Activated naive CD8-positive, alpha-beta T cell (primary cell): ENCODE data around the gene SCD5.
"Not testable (repeated sequence)": the region's sequence is repeated elsewhere in the genome, so short reads cannot be mapped to it uniquely, and the experiment has no call there.

Source experiments
- H3K27ac Mint-ChIP-seq: one replicate; pipeline ENCODE4 v1.8.0; 2021; ENCODE audit warnings: mixed read lengths
- H3K27me3 Mint-ChIP-seq: one replicate; pipeline ENCODE4 v1.8.0; 2021; ENCODE audit warnings: mixed read lengths
- H3K36me3 Mint-ChIP-seq: one replicate; pipeline ENCODE4 v1.8.0; 2021; ENCODE audit warnings: mixed read lengths
- H3K4me1 Mint-ChIP-seq: one replicate; pipeline ENCODE4 v1.8.0; 2021; ENCODE audit warnings: low read depth, mixed read lengths
- H3K4me3 Mint-ChIP-seq: one replicate; pipeline ENCODE4 v1.8.0; 2021; ENCODE audit warnings: mild to moderate bottlenecking, mixed read lengths
- H3K9me3 Mint-ChIP-seq: one replicate; pipeline ENCODE4 v1.8.0; 2021; ENCODE audit warnings: low read depth, mixed read lengths

SCD5 gene

GRCh38 chr4:82798168-82799005, at the start of gene SCD5:
Gene SCD5, minus strand, starts transcription at chr4:82798796. Its CDS starts 259 bp downstream, at chr4:82798537.
- peak within 1 kb of the TSS; percentile 85 for H3K4me3 Mint-ChIP-seq
- H3K36me3 Mint-ChIP-seq, result no peaks in the 10 kb centered on the region
- H3K4me1 Mint-ChIP-seq, result peaks cover 19% of the 10 kb centered on the region
- peaks cover 11% of the 10 kb centered on the region for H3K27me3 Mint-ChIP-seq
- H3K27ac Mint-ChIP-seq, result no peak within 1 kb of the TSS
- no peaks in the 10 kb centered on the region for H3K9me3 Mint-ChIP-seq

GRCh38 chr4:82842593-82842992, 44.0 kb upstream of the SCD5 start:
- H3K4me3 Mint-ChIP-seq, result no peak overlapping the region
- no peaks in the 10 kb centered on the region for H3K27me3 Mint-ChIP-seq
- H3K4me1 Mint-ChIP-seq, result peaks cover 3% of the 10 kb centered on the region
- H3K27ac Mint-ChIP-seq, result peak overlapping the region; percentile 16
- no peaks in the 10 kb centered on the region for H3K9me3 Mint-ChIP-seq
- H3K36me3 Mint-ChIP-seq, result peaks cover 21% of the 10 kb centered on the region

- Mint-ChIP-seq H3K4me3 (no peak overlapping the region), H3K27ac (no peak overlapping the region), H3K4me1 (no peaks in the 10 kb centered on the region), H3K27me3 (no peaks in the 10 kb centered on the region), H3K36me3 (peaks cover 14% of the 10 kb centered on the region), H3K9me3 (no peaks in the 10 kb centered on the region)
These were observed 41.0 kb upstream of the SCD5 start for GRCh38 chr4:82839624-82840023.

GRCh38 chr4:82833696-82834313, 35.2 kb upstream of the SCD5 start:
- H3K4me1 Mint-ChIP-seq, result no peaks in the 10 kb centered on the region
- no peaks in the 10 kb centered on the region for H3K9me3 Mint-ChIP-seq
- H3K27ac Mint-ChIP-seq, result no peak overlapping the region
- no peaks in the 10 kb centered on the region for H3K27me3 Mint-ChIP-seq
- peaks cover 20% of the 10 kb centered on the region for H3K36me3 Mint-ChIP-seq
- no peak overlapping the region for H3K4me3 Mint-ChIP-seq

GRCh38 chr4:82833060-82833459, 34.5 kb upstream of the SCD5 start:
- not testable (repeated sequence) for H3K27me3 Mint-ChIP-seq, H3K9me3 Mint-ChIP-seq, H3K27ac Mint-ChIP-seq, H3K4me1 Mint-ChIP-seq, H3K4me3 Mint-ChIP-seq
- H3K36me3 Mint-ChIP-seq, result peaks cover 18% of the 10 kb centered on the region

- Mint-ChIP-seq H3K27me3 (no peaks in the 10 kb centered on the region), H3K27ac (no peak overlapping the region), H3K9me3 (no peaks in the 10 kb centered on the region), H3K4me1 (peaks cover 6% of the 10 kb centered on the region), H3K4me3 (no peak overlapping the region), H3K36me3 (peaks cover 14% of the 10 kb centered on the region)
These were observed 26.8 kb upstream of the SCD5 start for GRCh38 chr4:82825425-82825824.

GRCh38 chr4:82823062-82823461, 24.5 kb upstream of the SCD5 start:
- peaks cover 14% of the 10 kb centered on the region for H3K36me3 Mint-ChIP-seq
- no peak overlapping the region for H3K4me3 Mint-ChIP-seq
- peaks cover 6% of the 10 kb centered on the region for H3K4me1 Mint-ChIP-seq
- no peaks in the 10 kb centered on the region for H3K9me3 Mint-ChIP-seq
- no peaks in the 10 kb centered on the region for H3K27me3 Mint-ChIP-seq
- H3K27ac Mint-ChIP-seq, result peak overlapping the region; percentile 46

GRCh38 chr4:82820689-82821088, 22.1 kb upstream of the SCD5 start:
- Mint-ChIP-seq H3K4me1 (peaks cover 6% of the 10 kb centered on the region), H3K9me3 (no peaks in the 10 kb centered on the region), H3K27ac (peak overlapping the region; percentile 61), H3K27me3 (no peaks in the 10 kb centered on the region), H3K36me3 (peaks cover 9% of the 10 kb centered on the region), H3K4me3 (no peak overlapping the region)

- H3K4me3 Mint-ChIP-seq, result no peak overlapping the region
These were observed 20.4 kb upstream of the SCD5 start for GRCh38 chr4:82818664-82819662.

GRCh38 chr4:82816874-82817273, 18.3 kb upstream of the SCD5 start:
- H3K9me3 Mint-ChIP-seq, H3K36me3 Mint-ChIP-seq, H3K27ac Mint-ChIP-seq, H3K27me3 Mint-ChIP-seq, H3K4me3 Mint-ChIP-seq, H3K4me1 Mint-ChIP-seq: not testable (repeated sequence)

More at GRCh38 chr4:82818664-82819662, 20.4 kb upstream of the SCD5 start:
- Mint-ChIP-seq H3K36me3 (no peaks in the 10 kb centered on the region), H3K9me3 (no peaks in the 10 kb centered on the region), H3K27ac (no peak overlapping the region), H3K27me3 (no peaks in the 10 kb centered on the region), H3K4me1 (peaks cover 6% of the 10 kb centered on the region)

- Mint-ChIP-seq H3K27ac (no peak overlapping the region), H3K27me3 (no peaks in the 10 kb centered on the region), H3K36me3 (no peaks in the 10 kb centered on the region), H3K4me3 (no peak overlapping the region), H3K4me1 (no peaks in the 10 kb centered on the region), H3K9me3 (no peaks in the 10 kb centered on the region)
These were observed 15.4 kb upstream of the SCD5 start for GRCh38 chr4:82814034-82814433.

- Mint-ChIP-seq H3K9me3 (no peaks in the 10 kb centered on the region), H3K36me3 (no peaks in the 10 kb centered on the region), H3K4me3 (no peak overlapping the region), H3K4me1 (no peaks in the 10 kb centered on the region), H3K27me3 (no peaks in the 10 kb centered on the region), H3K27ac (no peak overlapping the region)
These were observed 13.3 kb upstream of the SCD5 start for GRCh38 chr4:82811838-82812341.

GRCh38 chr4:82811392-82811791, 12.8 kb upstream of the SCD5 start:
- H3K4me1 Mint-ChIP-seq, result no peaks in the 10 kb centered on the region
- H3K9me3 Mint-ChIP-seq, result no peaks in the 10 kb centered on the region
- no peak overlapping the region for H3K4me3 Mint-ChIP-seq
- no peaks in the 10 kb centered on the region for H3K36me3 Mint-ChIP-seq
- H3K27me3 Mint-ChIP-seq, result no peaks in the 10 kb centered on the region
- H3K27ac Mint-ChIP-seq, result no peak overlapping the region

- Mint-ChIP-seq H3K27me3 (no peaks in the 10 kb centered on the region), H3K4me1 (no peaks in the 10 kb centered on the region), H3K4me3 (no peak overlapping the region), H3K9me3 (no peaks in the 10 kb centered on the region), H3K27ac (no peak overlapping the region), H3K36me3 (no peaks in the 10 kb centered on the region)
These were observed 11.6 kb upstream of the SCD5 start for GRCh38 chr4:82810176-82810575.
